PC-9 (cell line): Measurements from ENCODE around the gene CANX.
"Not testable (repeated sequence)": the region's sequence is repeated elsewhere in the genome, so short reads cannot be mapped to it uniquely, and the experiment has no call there.

Experiments used
- EZH2 ChIP-seq: fragments of 200-600 bp; sonication (generic); IDR thresholded peaks from 2 replicates; pipeline ENCODE4 v1.8.0; 2017; ENCODE audit warnings: antibody characterized with exemption, low read depth
- TF ChIP-seq, protein P1 (sequence below): fragments of 200-600 bp; sonication (generic); conservative IDR thresholded peaks from 2 replicates; pipeline ENCODE4 v1.6.1; 2017; ENCODE audit warnings: mixed run types, antibody characterized with exemption, mild to moderate bottlenecking, moderate library complexity

DNA sequence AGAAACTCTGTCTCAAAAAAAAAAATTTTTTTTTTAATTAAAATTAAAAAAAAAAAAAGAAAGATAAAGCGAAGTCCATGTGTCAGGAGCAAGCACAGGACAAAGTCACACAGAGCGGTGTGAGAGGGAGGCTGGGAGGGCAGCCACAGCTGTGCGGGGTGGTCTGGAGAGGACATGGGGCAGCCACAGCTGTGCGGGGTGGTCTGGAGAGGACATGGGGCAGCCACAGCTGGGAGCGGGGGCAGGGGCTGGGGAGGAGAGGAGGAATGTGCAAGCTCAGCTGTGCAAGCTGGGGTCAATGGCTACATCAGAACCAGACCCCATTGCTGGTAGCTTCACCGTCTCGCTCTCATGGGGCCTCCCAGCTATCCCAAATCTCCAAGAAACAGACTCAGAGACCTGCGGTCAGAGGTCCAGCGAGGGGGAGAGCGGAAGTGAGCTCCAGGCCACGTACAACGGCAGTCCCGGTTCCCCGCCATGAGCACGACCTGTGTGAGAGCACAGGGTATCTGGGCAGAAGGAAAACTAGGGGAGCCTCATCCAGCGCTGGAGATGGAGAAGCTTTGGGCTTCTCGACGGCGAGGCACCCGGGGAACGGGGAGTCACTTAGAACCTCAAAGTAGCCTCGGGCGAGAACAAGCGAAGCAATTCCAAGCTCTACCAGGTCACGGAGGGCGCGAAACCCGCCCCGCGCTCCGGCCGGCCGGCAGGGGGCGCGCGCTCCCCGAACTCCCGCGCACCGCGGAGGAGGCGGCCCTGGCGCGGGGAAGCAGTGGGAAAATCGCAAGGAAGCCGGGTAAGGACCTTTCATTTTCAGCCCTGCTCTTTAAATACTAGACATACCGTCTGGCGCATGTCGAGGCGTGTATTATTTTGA lies 41.2 kb upstream of the CANX start:
- TF ChIP-seq, protein P1, sequence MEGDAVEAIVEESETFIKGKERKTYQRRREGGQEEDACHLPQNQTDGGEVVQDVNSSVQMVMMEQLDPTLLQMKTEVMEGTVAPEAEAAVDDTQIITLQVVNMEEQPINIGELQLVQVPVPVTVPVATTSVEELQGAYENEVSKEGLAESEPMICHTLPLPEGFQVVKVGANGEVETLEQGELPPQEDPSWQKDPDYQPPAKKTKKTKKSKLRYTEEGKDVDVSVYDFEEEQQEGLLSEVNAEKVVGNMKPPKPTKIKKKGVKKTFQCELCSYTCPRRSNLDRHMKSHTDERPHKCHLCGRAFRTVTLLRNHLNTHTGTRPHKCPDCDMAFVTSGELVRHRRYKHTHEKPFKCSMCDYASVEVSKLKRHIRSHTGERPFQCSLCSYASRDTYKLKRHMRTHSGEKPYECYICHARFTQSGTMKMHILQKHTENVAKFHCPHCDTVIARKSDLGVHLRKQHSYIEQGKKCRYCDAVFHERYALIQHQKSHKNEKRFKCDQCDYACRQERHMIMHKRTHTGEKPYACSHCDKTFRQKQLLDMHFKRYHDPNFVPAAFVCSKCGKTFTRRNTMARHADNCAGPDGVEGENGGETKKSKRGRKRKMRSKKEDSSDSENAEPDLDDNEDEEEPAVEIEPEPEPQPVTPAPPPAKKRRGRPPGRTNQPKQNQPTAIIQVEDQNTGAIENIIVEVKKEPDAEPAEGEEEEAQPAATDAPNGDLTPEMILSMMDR: not testable (repeated sequence)
- not testable (repeated sequence) for TF ChIP-seq EZH2
